GM23338 (cell line): Measurements from ENCODE around the gene CAPN8.

Experiments used
- CREB1 ChIP-seq: fragments of 250-450 bp; sonication (Bioruptor Pico); IDR thresholded peaks from 2 replicates; pipeline ENCODE4 v1.5.0; 2020; ENCODE audit warnings: low read depth, mild to moderate bottlenecking, moderate library complexity
- CTCF ChIP-seq, 2 experiments: fragments of 200-600 bp in 1 of 2; sonication (generic) in 1 of 2; conservative IDR thresholded peaks; 2 replicates each; pipeline versions ENCODE4 v1.5.1 to v1.6.1; 2016 to 2017; ENCODE audit warnings: antibody characterized with exemption in 2 of 2, low read depth in 2 of 2, mild to moderate bottlenecking in 2 of 2, moderate library complexity in 1 of 2
- ETS1 ChIP-seq: IDR thresholded peaks from 2 replicates; pipeline ENCODE4 v1.6.1; 2016; ENCODE audit warnings: antibody characterized with exemption
- EZH2 ChIP-seq: fragments of 200-600 bp; sonication (generic); IDR thresholded peaks from one replicate; pipeline ENCODE4 v1.8.0; 2017; ENCODE audit warnings: antibody characterized with exemption, mild to moderate bottlenecking, low read depth; ENCODE audit not compliant: unreplicated experiment
- EZH2phosphoT487 ChIP-seq: fragments of 200-600 bp; sonication (generic); IDR thresholded peaks from one replicate; pipeline ENCODE4 v1.8.1; 2018; ENCODE audit warnings: antibody characterized with exemption; ENCODE audit not compliant: unreplicated experiment
- JUNB ChIP-seq: IDR thresholded peaks from one replicate; pipeline ENCODE4 v1.6.1; 2016; ENCODE audit warnings: antibody characterized with exemption; ENCODE audit not compliant: unreplicated experiment
- NANOG ChIP-seq: IDR thresholded peaks from 2 replicates; pipeline ENCODE4 v1.6.1; 2016; ENCODE audit warnings: antibody characterized with exemption, borderline replicate concordance
- POLR2AphosphoS5 ChIP-seq: IDR thresholded peaks from 2 replicates; pipeline ENCODE4 v1.6.1; 2016; ENCODE audit warnings: antibody characterized with exemption, low read depth
- REST ChIP-seq: IDR thresholded peaks from one replicate; pipeline ENCODE4 v1.6.1; 2018; ENCODE audit warnings: antibody characterized with exemption; ENCODE audit not compliant: unreplicated experiment
- STAT1 ChIP-seq: IDR thresholded peaks from one replicate; pipeline ENCODE4 v1.6.1; 2016; ENCODE audit warnings: antibody characterized with exemption; ENCODE audit not compliant: unreplicated experiment
- ZNF114 ChIP-seq: fragments of 250-450 bp; sonication (Bioruptor Pico); IDR thresholded peaks from 2 replicates; pipeline ENCODE4 v1.5.0; 2020; ENCODE audit warnings: mild to moderate bottlenecking, moderate library complexity

GRCh38 chr1:223553957-223554356 is 111.5 kb downstream of the CAPN8 start:
- TF ChIP-seq CTCF (conservative IDR thresholded peaks at IDR 0.05; ENCODE audit: low read depth in 2 of 2) = no peak
- no peak for TF ChIP-seq EZH2phosphoT487
- TF ChIP-seq STAT1 = no peak
- TF ChIP-seq POLR2AphosphoS5 = no peak
- TF ChIP-seq EZH2 = no peak
- no peak for TF ChIP-seq REST
- no peak for TF ChIP-seq ETS1
- TF ChIP-seq ZNF114 = no peak
- no peak for TF ChIP-seq JUNB
- TF ChIP-seq CREB1 (CRISPR knock-in tag) = no peak
- no peak for TF ChIP-seq NANOG
